Measurements from ENCODE around the gene SLC9C1.

- TF ChIP-seq YY1 (IDR thresholded peaks at IDR 0.05; ENCODE audit: insufficient read depth, insufficient read length): no peak
- TF ChIP-seq ZNF274 (IDR thresholded peaks at IDR 0.05; ENCODE audit: low read depth, low read length): no peak
Measured at GRCh38 chr3:112129925-112130637, 163.9 kb downstream of the SLC9C1 start.
